ENCODE results near the gene CDCA3. TPM values are rescaled to one million over a fixed set of nuclear protein-coding genes. Genes with fewer than 3 reads are reported as not detected.

The CDCA3 gene
- total and polyA plus RNA-seq, 2 of the 13 experiments (the other 11 are each of a cell fraction or from before 2014, with no cell fraction given), result 32.7 to 56.5 TPM

DNA sequence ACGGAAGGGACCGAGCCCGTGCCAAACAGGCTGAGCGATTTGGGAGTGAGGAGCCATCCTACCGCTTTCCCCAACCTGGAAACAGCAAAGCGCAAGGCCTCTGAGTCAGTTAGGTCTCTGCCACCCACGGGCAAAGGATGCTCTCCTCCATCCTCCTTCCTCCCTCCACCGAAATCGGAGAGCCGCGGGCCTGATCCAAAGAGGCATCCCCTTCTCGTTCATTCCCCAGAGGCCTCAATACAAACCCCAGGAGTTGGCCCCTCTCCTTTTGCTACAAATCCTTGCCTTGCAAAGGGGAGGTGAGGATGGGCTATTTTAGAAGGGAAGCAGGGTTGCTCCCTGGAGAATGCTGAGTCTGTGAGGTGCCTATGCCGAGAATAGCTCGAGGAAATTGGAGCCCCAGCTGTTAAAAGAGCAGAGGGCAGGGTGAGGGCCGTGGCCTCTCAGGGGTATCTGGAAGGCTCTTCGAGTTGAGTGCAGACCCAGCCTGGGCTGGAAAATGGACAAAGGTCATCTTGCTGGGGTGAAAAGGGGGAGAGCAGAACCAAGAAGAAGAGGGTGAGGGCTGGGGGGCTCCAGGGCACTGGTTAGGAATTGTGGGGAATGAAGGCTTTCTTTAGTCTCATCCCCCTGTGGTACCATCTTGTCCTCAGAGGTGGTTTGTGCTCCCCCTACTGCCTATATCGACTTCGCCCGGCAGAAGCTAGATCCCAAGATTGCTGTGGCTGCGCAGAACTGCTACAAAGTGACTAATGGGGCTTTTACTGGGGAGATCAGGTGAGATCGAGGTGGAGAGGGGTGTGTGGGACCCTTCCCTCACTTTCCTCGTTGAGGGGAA is 17.3 kb upstream of the CDCA3 start (continued):
- no peak for TF ChIP-seq ZNF710 (CRISPR knock-in tag; IDR thresholded peaks at IDR 0.05; ENCODE audit: borderline replicate concordance)
- 0 out of 2 replicates have a peak, but pooled peaks have one; percentile 16 for TF ChIP-seq ZFP82 (CRISPR knock-in tag; IDR thresholded peaks at IDR 0.05; ENCODE audit: borderline replicate concordance)
- TF ChIP-seq RXRB (CRISPR knock-in tag; IDR thresholded peaks at IDR 0.05; ENCODE audit: borderline replicate concordance), result no peak
- no peak for TF ChIP-seq ZNF407 (CRISPR knock-in tag; IDR thresholded peaks at IDR 0.05; ENCODE audit: not compliant biosample characterization)
- TF ChIP-seq ZNF556 (CRISPR knock-in tag; IDR thresholded peaks at IDR 0.05; ENCODE audit: borderline replicate concordance), result no peak
- TF ChIP-seq HOXA9 (CRISPR knock-in tag; IDR thresholded peaks at IDR 0.05; ENCODE audit: borderline replicate concordance), result no peak
- no peak for TF ChIP-seq ATF7 (IDR thresholded peaks at IDR 0.05)
- TF ChIP-seq ATF7 (CRISPR knock-in tag; IDR thresholded peaks at IDR 0.05), result 0 out of 2 replicates have a peak, but pooled peaks have one; percentile 31
- TF ChIP-seq POLR2A (IDR thresholded peaks at IDR 0.05; ENCODE audit: insufficient read depth in 1 of 2, low read depth in 2 of 2, low read length in 2 of 2), result peak in 1 of 2 experiments; percentile 9; a peak in 1 of 4 replicates
- TF ChIP-seq ZNF205 (CRISPR knock-in tag; IDR thresholded peaks at IDR 0.05), result 0 out of 2 replicates have a peak, but pooled peaks have one; percentile 4
- TF ChIP-seq, protein P1, sequence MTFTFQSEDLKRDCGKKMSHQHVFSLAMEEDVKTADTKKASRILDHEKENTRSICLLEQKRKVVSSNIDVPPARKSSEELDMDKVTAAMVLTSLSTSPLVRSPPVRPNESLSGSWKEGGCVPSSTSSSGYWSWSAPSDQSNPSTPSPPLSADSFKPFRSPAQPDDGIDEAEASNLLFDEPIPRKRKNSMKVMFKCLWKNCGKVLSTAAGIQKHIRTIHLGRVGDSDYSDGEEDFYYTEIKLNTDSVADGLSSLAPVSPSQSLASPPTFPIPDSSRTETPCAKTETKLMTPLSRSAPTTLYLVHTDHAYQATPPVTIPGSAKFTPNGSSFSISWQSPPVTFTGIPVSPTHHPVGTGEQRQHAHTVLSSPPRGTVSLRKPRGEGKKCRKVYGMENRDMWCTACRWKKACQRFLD (CRISPR knock-in tag; IDR thresholded peaks at IDR 0.05; ENCODE audit: borderline replicate concordance), result 0 out of 2 replicates have a peak, but pooled peaks have one; percentile 11
- no peak for TF ChIP-seq CEBPZ (IDR thresholded peaks at IDR 0.05; ENCODE audit: low read length)

Measured in HepG2 (cell line).